ENCODE data around the gene MTR. TPM values are rescaled to one million over a fixed set of nuclear protein-coding genes. Genes with fewer than 3 reads are reported as not detected.
A peak's percentile ranks its signal among the peaks of the same experiment; 100 is the strongest.

Gene MTR
- total RNA-seq, 1 experiment from 2014 or later, result 10.4 TPM

GRCh38 chr1:236774926-236775325 is 20.2 kb upstream of the MTR start:
- peak; percentile 34 for DNase-seq (ENCODE audit: low spot score)

- DNase-seq (ENCODE audit: low spot score), result no peak
Observed at GRCh38 chr1:236779312-236779711, 15.8 kb upstream of the MTR start.

GRCh38 chr1:236785477-236785876 is 9.6 kb upstream of the MTR start:
- no peak for DNase-seq (ENCODE audit: low spot score)

- DNase-seq (ENCODE audit: low spot score), result no peak
Observed at GRCh38 chr1:236786453-236786852, 8.6 kb upstream of the MTR start.

GRCh38 chr1:236794585-236795034 is 482 bp upstream of the MTR start:
- DNase-seq (ENCODE audit: low spot score), result no peak

GRCh38 chr1:236795757-236796667 is 920 bp downstream of the MTR start:
- peak; percentile 46 for DNase-seq (ENCODE audit: low spot score)

GRCh38 chr1:236799001-236799400 is 3.9 kb downstream of the MTR start:
- no peak for DNase-seq (ENCODE audit: low spot score)

GRCh38 chr1:236800002-236800620 is 5.0 kb downstream of the MTR start:
- DNase-seq (ENCODE audit: low spot score), result no peak

- DNase-seq (ENCODE audit: low spot score), result no peak
Observed at GRCh38 chr1:236800623-236801022, 5.5 kb downstream of the MTR start.

- no peak for DNase-seq (ENCODE audit: low spot score)
Observed at GRCh38 chr1:236802264-236802663, 7.2 kb downstream of the MTR start.

- DNase-seq (ENCODE audit: low spot score), result no peak
Observed at GRCh38 chr1:236806634-236807033, 11.5 kb downstream of the MTR start.

GRCh38 chr1:236808005-236808404 is 12.9 kb downstream of the MTR start:
- peak; percentile 14 for DNase-seq (ENCODE audit: low spot score)

GRCh38 chr1:236808564-236809130 is 13.6 kb downstream of the MTR start:
- peak; percentile 75 for DNase-seq (ENCODE audit: low spot score)

GRCh38 chr1:236809148-236809547 is 14.1 kb downstream of the MTR start:
- no peak for DNase-seq (ENCODE audit: low spot score)

- no peak for DNase-seq (ENCODE audit: low spot score)
Observed at GRCh38 chr1:236810018-236810417, 14.9 kb downstream of the MTR start.

GRCh38 chr1:236812334-236813030 is 17.4 kb downstream of the MTR start:
- DNase-seq (ENCODE audit: low spot score), result no peak

- DNase-seq (ENCODE audit: low spot score), result no peak
Observed at GRCh38 chr1:236815941-236816340, 20.8 kb downstream of the MTR start.

- DNase-seq (ENCODE audit: low spot score), result no peak
Observed at GRCh38 chr1:236819856-236820255, 24.8 kb downstream of the MTR start.

GRCh38 chr1:236821091-236821627 is 26.1 kb downstream of the MTR start:
- no peak for DNase-seq (ENCODE audit: low spot score)

GRCh38 chr1:236823559-236823958 is 28.5 kb downstream of the MTR start:
- DNase-seq (ENCODE audit: low spot score), result no peak

GRCh38 chr1:236829085-236829484 is 34.0 kb downstream of the MTR start:
- no peak for DNase-seq (ENCODE audit: low spot score)

- DNase-seq (ENCODE audit: low spot score), result no peak
Observed at GRCh38 chr1:236830116-236830515, 35.0 kb downstream of the MTR start.
